MCF 10A (cell line): ENCODE data around the gene PBRM1. TPM values are rescaled to one million over a fixed set of nuclear protein-coding genes. Genes with fewer than 3 reads are reported as not detected.

Experiments used
- BruUV-seq: library from RNA; stranded (reverse); fragments of 400-500 nt; replicated peaks from 2 replicates; lab custom pipeline; 2021; lab: Mats Ljungman, UMichigan
- CTCF ChIA-PET: fragments of 300-600 bp; sonication (Branson Sonifier 250); formaldehyde crosslinking; extraction: SDS; loops from one replicate; lab custom pipeline; 2021; ENCODE audit warnings: antibody characterized with exemption, inconsistent platforms; lab: Yijun Ruan, JAX
- POLR2A ChIA-PET: fragments of 300-600, 350-650 bp; sonication (Branson Sonifier 250); formaldehyde crosslinking; extraction: SDS; loops from one replicate; lab custom pipeline; 2020; ENCODE audit warnings: antibody characterized with exemption, inconsistent platforms; lab: Yijun Ruan, JAX
- DNase-seq: peaks from one replicate; pipeline ENCODE4 v3.0.0-alpha.2; 2018; ENCODE audit not compliant: unreplicated experiment
- H3K27ac Mint-ChIP-seq: one replicate; pipeline ENCODE4 v1.8.0; 2022; ENCODE audit warnings: mild to moderate bottlenecking, low read depth, mixed read lengths; ENCODE audit not compliant: unreplicated experiment
- H3K27me3 Mint-ChIP-seq: one replicate; pipeline ENCODE4 v1.8.0; 2022; ENCODE audit warnings: mixed read lengths; ENCODE audit not compliant: insufficient read depth, unreplicated experiment
- H3K36me3 Mint-ChIP-seq: one replicate; pipeline ENCODE4 v1.8.0; 2022; ENCODE audit warnings: mild to moderate bottlenecking, moderate library complexity, mixed read lengths; ENCODE audit not compliant: insufficient read depth, unreplicated experiment
- H3K4me1 Mint-ChIP-seq: one replicate; pipeline ENCODE4 v1.8.0; 2022; ENCODE audit warnings: mixed read lengths; ENCODE audit not compliant: insufficient read depth, unreplicated experiment
- H3K4me3 Mint-ChIP-seq: one replicate; pipeline ENCODE4 v1.8.0; 2022; ENCODE audit warnings: mild to moderate bottlenecking, moderate library complexity, mixed read lengths; ENCODE audit not compliant: unreplicated experiment
- H3K9me3 Mint-ChIP-seq: one replicate; pipeline ENCODE4 v1.8.0; 2022; ENCODE audit warnings: mixed read lengths; ENCODE audit not compliant: unreplicated experiment
- intact Hi-C: fragments of 100-400 bp; cut with micrococcal nuclease; formaldehyde crosslinking; loops from 2 replicates; pipeline ENCODE4 v1.14.1; 2022
- total RNA-seq: library from RNA; stranded (reverse); gene quantifications from 2 replicates; pipeline ENCODE4 v1.2.3, GENCODE V29; 2022
- TF ChIP-seq, protein P1 (sequence below): fragments of 200-600 bp; IDR thresholded peaks from one replicate; pipeline ENCODE4 v1.8.0; 2022; ENCODE audit warnings: antibody characterized with exemption, mild to moderate bottlenecking; ENCODE audit not compliant: unreplicated experiment

PBRM1 gene
- total RNA-seq, 1 experiment from 2014 or later: 56.9 TPM

DNA sequence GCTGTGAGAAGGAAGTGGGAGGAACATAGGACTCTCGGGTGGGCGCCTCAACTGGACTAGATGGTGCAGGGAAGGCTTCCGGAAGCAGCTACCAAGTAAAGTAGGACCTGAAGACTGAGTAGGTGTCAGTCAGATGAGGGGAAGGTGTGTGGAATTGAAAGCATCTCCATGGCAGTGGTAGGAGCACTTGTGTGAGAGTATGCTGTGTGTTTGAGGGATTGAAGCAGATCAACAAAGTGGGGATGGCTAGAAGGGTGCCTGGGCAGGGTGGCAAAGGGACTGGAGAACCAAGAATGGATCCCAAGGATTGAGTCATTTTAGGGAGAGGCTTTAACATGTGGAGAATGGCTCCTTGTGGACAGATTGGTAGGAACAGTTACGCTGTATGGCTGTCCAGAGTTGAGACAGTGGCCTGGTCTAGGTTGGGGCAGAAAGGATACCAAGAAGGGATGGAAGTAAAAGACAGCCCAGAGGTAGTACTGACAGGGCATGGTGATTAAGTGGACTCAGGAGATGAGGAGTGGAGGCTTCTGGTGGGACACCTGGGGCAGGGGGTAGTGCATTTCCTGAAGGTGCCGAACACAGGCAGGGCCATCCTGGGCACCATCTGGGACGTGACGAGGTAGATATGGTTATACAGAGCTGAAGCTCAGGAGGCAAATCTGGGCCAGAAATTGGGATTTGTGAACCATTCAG, 147.8 kb downstream of the PBRM1 start:
- intact Hi-C loops: loop anchor here (2.0 to 10.0 kb wide), 2 partner anchors 63 to 133 kb away; no protein-coding TSS in a partner anchor
- TF ChIP-seq, protein P1, sequence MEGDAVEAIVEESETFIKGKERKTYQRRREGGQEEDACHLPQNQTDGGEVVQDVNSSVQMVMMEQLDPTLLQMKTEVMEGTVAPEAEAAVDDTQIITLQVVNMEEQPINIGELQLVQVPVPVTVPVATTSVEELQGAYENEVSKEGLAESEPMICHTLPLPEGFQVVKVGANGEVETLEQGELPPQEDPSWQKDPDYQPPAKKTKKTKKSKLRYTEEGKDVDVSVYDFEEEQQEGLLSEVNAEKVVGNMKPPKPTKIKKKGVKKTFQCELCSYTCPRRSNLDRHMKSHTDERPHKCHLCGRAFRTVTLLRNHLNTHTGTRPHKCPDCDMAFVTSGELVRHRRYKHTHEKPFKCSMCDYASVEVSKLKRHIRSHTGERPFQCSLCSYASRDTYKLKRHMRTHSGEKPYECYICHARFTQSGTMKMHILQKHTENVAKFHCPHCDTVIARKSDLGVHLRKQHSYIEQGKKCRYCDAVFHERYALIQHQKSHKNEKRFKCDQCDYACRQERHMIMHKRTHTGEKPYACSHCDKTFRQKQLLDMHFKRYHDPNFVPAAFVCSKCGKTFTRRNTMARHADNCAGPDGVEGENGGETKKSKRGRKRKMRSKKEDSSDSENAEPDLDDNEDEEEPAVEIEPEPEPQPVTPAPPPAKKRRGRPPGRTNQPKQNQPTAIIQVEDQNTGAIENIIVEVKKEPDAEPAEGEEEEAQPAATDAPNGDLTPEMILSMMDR: no peak
- CTCF ChIA-PET: no interaction called here
- peaks cover 30% of the 10 kb centered on the region for H3K4me1 Mint-ChIP-seq
- no TSS peak for BruUV-seq
- no peaks in the 10 kb centered on the region for H3K9me3 Mint-ChIP-seq
- no peaks in the 10 kb centered on the region for H3K27me3 Mint-ChIP-seq
- DNase-seq: no peak
- H3K4me3 Mint-ChIP-seq: peak overlapping the region; percentile 84
- POLR2A ChIA-PET: interaction anchor here (0.7 to 1.9 kb wide), 6 partner anchors 11 to 152 kb away, joined by 3 to 16 read pairs (median 4); no protein-coding TSS in a partner anchor
- peaks cover 54% of the 10 kb centered on the region for H3K36me3 Mint-ChIP-seq
- H3K27ac Mint-ChIP-seq: peak overlapping the region; percentile 96

DNA sequence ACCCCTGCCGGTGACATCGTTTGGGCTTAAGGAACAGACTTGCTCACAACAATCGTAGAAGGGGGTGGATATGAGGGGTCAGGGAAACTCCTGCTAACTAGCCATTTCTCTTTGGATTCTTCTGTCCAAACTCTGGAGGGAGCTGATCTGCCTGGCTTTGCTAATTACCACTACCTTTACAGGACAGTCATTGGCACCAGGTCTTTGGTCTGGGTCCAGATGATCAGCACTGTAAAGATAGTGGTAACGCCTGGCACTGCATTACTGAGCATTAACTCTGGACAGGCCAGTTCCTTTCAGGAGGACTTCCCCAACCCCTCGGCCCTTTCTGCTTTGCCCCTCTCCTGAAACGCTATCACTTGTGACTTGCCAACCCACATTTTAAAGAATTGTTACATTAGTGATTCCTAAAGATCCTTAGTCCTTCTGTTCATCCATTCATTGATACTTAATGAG, 148.5 kb downstream of the PBRM1 start:
- no TSS peak for BruUV-seq
- Mint-ChIP-seq H3K36me3 (peaks cover 47% of the 10 kb centered on the region), H3K4me3 (peak overlapping the region; percentile 84), H3K27ac (peak overlapping the region; percentile 96), H3K4me1 (peaks cover 30% of the 10 kb centered on the region), H3K27me3 (no peaks in the 10 kb centered on the region), H3K9me3 (no peaks in the 10 kb centered on the region)
- intact Hi-C loops: loop anchor here (2.0 to 10.0 kb wide), 2 partner anchors 62 to 134 kb away; no protein-coding TSS in a partner anchor
- DNase-seq: no peak
- TF ChIP-seq, protein P1: no peak
- CTCF ChIA-PET: interaction anchor here (0.8 kb wide), 1 partner anchor 144 kb away, joined by 4 read pairs; no protein-coding TSS in a partner anchor
- POLR2A ChIA-PET: interaction anchor here (0.7 to 1.9 kb wide), 7 partner anchors 10 to 152 kb away, joined by 3 to 16 read pairs (median 4); no protein-coding TSS in a partner anchor

DNA sequence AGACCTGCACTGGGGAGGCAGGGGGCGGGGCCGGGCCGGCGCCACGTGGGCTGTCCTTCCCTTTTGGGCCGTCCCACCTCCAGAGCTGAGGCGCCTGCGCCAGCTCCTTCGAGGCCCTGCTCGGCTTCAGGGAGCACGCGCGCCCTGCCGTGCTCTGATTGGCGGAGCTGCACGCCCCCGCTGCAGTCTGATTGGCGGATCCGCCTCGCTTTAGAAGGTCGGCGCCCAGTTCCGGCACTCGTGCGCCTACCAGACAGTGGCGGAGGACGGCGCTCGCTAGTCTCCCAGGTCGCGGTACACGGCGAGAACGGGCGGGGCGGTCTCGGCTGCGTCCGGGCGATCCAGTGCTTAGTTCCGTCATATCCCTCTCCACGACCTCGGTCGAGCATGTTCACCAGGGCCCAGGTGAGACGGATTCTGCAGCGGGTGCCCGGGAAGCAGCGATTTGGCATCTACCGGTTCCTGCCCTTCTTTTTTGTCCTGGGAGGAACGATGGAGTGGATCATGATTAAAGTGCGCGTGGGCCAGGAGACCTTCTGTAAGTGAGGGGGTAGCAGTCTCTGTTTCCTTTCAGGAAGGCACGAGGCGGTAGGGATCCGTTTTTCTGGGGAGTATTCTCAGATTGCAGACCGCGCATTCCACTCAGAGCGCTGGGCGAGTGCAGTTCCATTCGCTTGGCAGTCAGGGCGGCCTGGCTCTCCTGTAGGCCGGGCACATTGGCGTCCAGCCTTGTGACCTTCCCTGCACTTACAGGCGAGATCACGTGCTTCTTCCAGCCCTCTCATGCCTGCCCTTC, 149.1 kb downstream of the PBRM1 start, which contains the start of gene UQCC5:
Gene UQCC5, plus strand, starts transcription at position 237 of the 796 bp plus-strand sequence. Its CDS starts 151 bp downstream, at position 388.
- Mint-ChIP-seq H3K27ac (peak within 1 kb of the TSS; percentile 96), H3K4me3 (peak within 1 kb of the TSS; percentile 84), H3K4me1 (peaks cover 30% of the 10 kb centered on the region), H3K27me3 (no peaks in the 10 kb centered on the region), H3K36me3 (peaks cover 41% of the 10 kb centered on the region), H3K9me3 (no peaks in the 10 kb centered on the region)
- ChIA-PET POLR2A (interaction anchor here (0.6 to 1.9 kb wide), 26 partner anchors 9 to 562 kb away, joined by 3 to 16 read pairs (median 4); partner anchors contain the start of gene ABHD14A), CTCF (interaction anchor here (0.7 to 0.8 kb wide), 3 partner anchors 37 to 144 kb away, joined by 3 to 4 read pairs (median 3); no protein-coding TSS in a partner anchor)
- intact Hi-C loops: loop anchor here (2.0 to 10.0 kb wide), 2 partner anchors 62 to 134 kb away; no protein-coding TSS in a partner anchor
- TF ChIP-seq, protein P1: no peak
- TSS peak; percentile 70 for BruUV-seq
- peak; percentile 98 for DNase-seq
